ENCODE results near the gene C19orf67.

C19orf67 gene

GRCh38 chr19:14081797-14082674 is 3.5 kb downstream of the C19orf67 start:
- no peak for DNase-seq (ENCODE audit: low read depth in 2 of 2)

GRCh38 chr19:14080887-14081796 is 4.4 kb downstream of the C19orf67 start:
- peak; percentile 96 to 99 for DNase-seq (ENCODE audit: low read depth in 2 of 2)

GRCh38 chr19:14078411-14078810 is 7.2 kb downstream of the C19orf67 start:
- DNase-seq (ENCODE audit: low read depth in 2 of 2) = no peak

- no peak for DNase-seq (ENCODE audit: low read depth in 2 of 2)
Observed at GRCh38 chr19:14073925-14074838, 11.4 kb downstream of the C19orf67 start.

GRCh38 chr19:14073261-14073924 is 12.2 kb downstream of the C19orf67 start:
- peak; percentile 66 to 70 for DNase-seq (ENCODE audit: low read depth in 2 of 2)

DNA sequence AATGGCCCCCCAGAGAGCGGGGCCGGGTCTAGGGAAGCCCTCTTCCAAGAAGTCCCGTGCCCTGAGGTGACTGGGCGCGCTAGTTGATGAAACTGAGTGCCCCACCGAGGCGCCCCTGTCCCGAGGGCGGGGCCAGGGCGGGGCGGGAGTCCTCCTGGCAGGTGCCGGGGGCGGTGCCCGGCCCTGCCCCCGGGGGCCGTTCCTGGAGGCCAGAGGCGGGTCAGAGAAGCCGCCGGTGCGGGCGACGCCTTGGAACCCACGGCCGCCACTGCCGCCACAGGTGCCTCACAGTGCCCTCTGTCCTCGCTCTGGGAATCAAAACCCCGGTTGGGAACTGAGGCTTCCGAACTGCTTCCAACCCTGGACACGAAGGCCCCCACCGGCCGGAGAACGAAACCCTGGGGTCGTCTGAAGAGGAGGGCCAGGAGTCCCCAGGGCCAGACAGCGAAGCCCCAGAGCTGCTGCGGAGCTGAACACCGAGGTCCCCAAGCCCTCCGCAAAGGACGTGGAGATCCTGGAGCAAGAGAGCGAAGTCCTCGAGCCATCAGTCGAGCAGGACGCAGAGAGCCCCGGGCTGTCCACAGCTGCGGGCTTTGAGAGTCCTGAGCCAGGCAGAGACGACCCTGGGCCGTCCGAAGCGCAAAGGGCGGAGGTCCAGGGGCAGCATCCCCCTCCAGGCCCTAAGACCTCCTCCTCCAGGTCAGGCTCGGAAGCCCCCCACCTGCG is 12.9 kb downstream of the C19orf67 start, which contains the start of gene MISP3:
TSS of gene MISP3 (plus strand) at position 252 of the 726 bp plus-strand sequence. CDS start 524 bp downstream, outside the sequence.
- peak in 1 of 2 donors; percentile 28 for DNase-seq (ENCODE audit: low read depth in 2 of 2)

DNA sequence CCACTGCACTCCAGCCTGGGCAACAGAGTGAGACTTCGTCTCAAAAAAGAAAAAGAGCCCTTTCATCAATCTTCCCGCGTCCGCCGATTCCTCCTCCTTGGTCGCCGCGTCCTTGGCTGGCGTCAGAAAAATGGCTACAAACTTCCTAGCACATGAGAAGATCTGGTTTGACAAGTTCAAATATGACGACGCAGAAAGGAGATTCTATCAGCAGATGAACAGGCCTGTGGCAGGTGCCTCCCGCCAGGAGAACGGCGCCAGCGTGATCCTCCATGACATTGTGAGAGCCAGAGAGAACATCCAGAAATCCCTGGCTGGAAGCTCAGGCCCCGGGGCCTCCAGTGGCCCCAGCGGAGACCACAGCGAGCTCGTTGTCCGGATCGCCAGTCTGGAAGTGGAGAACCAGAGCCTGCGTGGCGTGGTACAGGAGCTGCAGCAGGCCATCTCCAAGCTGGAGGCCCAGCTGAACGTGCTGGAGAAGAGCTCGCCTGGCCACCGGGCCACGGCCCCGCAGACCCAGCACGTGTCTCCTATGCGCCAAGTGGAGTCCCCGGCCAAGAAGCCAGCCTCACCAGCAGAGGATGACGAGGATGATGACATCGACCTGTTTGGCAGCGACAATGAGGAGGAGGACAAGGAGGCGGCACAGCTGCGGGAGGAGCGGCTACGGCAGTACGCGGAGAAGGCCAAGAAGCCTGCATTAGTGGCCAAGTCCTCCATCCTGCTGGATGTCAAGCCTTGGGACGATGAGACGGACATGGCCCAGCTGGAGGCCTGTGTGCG is 15.1 kb downstream of the C19orf67 start:
- DNase-seq (ENCODE audit: low read depth in 2 of 2) = no peak

DNA sequence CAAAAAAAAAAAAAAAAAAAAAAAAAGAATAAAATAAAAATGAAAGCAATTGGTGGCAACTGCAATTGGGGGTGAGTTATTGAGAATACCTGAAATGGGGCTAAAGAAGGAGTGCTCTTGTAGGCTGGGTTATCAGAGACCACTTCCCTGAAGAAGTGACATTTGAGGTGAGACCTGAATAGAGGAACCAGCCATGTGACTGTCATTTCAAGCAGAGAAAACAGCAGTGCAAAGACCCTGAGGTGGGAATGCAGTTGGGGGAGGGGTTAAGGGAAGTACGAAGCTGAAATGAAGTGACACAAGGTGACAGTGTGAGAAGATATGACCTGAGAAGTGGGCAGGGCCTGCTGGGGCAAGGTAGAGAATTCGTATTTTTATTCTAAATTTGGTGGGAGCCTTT is 19.4 kb downstream of the C19orf67 start:
- no peak for DNase-seq (ENCODE audit: low read depth in 2 of 2)

GRCh38 chr19:14063105-14063504 is 22.5 kb downstream of the C19orf67 start:
- DNase-seq (ENCODE audit: low read depth in 2 of 2) = no peak

- DNase-seq (ENCODE audit: low read depth in 2 of 2) = no peak
Observed at GRCh38 chr19:14062558-14062855, 23.1 kb downstream of the C19orf67 start.

- no peak for DNase-seq (ENCODE audit: low read depth in 2 of 2)
Observed at GRCh38 chr19:14061751-14062557, 23.6 kb downstream of the C19orf67 start, which contains the start of gene PALM3. Gene PALM3, minus strand, starts transcription at chr19:14062076. Its CDS starts 96 bp downstream, at chr19:14061980.

- no peak for DNase-seq (ENCODE audit: low read depth in 2 of 2)
Observed at GRCh38 chr19:14061081-14061749, 24.4 kb downstream of the C19orf67 start.

DNA sequence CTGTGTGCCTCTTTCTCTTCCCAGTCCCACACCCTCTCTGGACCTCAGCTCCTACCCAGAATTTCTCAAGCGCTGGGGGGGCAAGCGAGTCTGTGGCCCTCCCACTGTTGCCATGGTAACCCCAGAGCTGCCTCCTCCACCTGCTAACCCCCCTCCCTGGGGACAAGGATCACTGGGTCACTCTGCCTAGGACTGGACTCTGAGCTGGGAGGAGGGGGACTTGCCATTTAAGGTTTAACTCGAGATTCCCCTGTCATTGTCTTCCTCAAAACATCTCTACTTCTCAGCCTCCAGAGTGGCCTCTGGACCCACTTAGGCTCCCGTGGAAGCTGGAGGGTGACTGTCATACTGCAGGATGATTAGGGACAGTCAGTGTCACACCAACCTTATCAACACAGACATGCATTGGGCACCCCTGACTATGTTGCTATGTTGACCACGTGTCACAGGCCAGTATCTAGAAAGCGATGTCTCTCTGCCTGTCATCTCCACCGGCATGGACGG is 25.9 kb downstream of the C19orf67 start:
- DNase-seq (ENCODE audit: low read depth in 2 of 2) = no peak

DNA sequence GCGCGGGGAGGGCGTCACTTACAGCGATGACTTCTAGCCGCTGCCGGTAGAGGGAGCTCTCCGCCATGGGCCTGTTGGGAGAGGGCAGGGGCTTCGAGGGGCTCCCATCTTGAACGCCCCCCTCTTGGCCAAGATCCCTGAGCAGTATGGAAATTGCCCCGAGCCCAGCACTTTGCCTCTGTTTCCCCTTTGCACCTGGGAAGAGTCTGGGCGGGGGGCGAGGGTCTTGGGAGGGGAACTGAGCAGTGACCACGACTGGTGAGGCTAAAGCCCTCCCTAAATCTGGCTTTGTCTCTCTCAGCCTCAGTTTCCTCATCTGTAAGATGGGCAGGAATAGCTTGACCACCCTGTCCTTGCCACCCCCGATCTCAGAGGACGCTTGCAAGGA is 26.5 kb downstream of the C19orf67 start:
- DNase-seq (ENCODE audit: low read depth in 2 of 2) = peak in 1 of 2 donors; percentile 20

DNA sequence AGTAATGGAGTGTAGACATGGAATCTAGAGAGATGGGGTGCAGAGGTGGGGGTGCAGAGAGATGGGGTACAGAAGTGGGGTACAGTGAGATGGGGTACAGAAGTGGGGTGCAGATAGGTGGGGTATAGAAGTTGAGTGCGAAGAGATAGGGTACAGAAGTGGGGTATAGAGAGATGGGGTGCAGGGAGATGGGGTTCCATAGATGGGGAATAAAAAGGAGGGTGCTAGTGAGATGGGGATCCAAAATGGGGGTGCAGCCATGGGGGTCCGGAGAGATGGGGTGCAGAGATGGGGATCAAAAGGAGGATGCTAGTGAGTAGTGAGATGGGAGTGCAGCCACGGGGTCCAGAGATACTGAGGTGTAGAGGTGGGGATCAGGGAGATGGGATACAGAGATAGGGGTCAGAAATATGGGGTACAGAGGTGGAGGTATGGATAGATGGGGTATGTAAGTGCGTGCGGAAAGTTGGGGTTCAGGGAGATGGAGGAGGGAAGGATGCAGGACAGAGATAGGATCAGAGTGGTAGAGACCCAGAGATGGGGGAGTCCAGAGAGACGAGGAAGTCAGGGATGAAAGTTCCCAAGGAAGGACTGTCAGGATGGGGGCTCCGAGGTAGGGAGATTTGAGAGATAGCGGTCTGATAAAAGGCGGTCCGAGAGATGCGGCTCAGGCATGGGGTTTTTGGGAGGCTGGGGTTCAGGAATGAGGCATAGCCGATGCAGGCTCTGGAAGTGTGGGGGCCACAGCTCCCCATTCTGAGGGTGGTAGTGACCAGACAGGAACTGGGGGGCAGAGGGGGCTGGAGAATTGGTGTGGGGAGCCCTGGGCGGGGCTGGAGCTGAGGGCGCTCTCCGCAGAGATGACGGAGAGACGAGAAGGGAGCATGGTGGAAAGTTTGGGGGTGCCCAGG is 27.1 kb downstream of the C19orf67 start:
- DNase-seq (ENCODE audit: low read depth in 2 of 2) = no peak

DNA sequence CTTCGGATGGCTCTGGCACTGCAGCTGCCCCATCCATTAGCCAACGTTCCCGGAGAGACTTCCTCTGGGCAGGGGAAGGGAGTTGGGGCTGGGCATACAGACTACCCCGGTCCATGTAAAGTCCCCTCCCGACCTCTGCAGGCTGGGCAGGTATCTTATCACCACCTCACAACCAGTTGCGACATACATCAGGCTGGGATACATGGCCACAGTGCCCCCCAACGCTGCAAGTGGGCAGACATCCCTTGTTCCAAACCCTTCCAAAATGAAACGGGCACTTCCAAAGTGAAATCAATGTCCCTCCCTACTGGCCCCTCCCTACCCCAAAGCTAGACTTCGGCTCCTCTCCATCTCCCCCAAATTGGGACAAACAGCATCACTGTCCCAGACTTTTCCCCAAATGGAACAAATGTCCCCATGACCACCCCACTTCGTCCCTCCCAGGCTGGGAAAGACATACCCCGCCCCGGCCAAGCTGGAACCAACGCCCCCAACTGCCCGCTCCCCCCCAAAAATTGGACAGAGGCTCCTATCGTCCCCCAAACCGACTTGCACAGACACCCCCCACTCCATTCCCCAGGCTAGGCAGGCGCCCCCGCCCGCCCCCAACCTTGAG is 28.7 kb downstream of the C19orf67 start:
- no peak for DNase-seq (ENCODE audit: low read depth in 2 of 2)
